ENCODE results near the gene RIPOR2.

DNA sequence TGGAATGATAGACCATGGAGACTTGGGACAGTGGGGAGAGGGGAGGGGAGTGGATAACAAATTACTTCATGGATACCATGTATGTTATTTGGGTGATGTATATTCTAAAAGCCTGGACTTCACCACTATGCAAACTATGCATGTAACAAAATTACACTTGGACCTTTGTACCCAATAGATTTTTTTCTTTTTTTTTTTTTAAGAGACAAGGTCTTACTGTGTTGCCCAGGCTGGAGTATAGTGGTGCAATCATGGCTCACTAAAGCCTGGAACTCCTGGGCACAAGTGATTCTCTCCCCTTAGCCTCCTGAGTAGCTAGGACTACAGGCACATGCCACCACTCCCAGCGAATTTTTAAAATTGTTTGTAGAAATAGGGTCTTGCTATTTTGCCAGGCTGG, 45.3 kb downstream of the RIPOR2 start:
- TF ChIP-seq, protein P1, sequence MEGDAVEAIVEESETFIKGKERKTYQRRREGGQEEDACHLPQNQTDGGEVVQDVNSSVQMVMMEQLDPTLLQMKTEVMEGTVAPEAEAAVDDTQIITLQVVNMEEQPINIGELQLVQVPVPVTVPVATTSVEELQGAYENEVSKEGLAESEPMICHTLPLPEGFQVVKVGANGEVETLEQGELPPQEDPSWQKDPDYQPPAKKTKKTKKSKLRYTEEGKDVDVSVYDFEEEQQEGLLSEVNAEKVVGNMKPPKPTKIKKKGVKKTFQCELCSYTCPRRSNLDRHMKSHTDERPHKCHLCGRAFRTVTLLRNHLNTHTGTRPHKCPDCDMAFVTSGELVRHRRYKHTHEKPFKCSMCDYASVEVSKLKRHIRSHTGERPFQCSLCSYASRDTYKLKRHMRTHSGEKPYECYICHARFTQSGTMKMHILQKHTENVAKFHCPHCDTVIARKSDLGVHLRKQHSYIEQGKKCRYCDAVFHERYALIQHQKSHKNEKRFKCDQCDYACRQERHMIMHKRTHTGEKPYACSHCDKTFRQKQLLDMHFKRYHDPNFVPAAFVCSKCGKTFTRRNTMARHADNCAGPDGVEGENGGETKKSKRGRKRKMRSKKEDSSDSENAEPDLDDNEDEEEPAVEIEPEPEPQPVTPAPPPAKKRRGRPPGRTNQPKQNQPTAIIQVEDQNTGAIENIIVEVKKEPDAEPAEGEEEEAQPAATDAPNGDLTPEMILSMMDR (IDR thresholded peaks at IDR 0.05), result no peak
- TF ChIP-seq ZFX (IDR thresholded peaks at IDR 0.05; ENCODE audit: borderline replicate concordance), result no peak

All from 22Rv1 (cell line).